IPS DF 4.7 (cell line): ENCODE results near the gene RPS2.
"Not testable (repeated sequence)": the region's sequence is repeated elsewhere in the genome, so short reads cannot be mapped to it uniquely, and the experiment has no call there.

Experiments used
- DNase-seq: peaks from one replicate; pipeline ENCODE4 v3.0.0-alpha.2; 2013; ENCODE audit warnings: low spot score; ENCODE audit errors: extremely low read depth

Gene RPS2

GRCh38 chr16:1920727-1921171 lies 43.9 kb downstream of the RPS2 start:
- no peak for DNase-seq

DNA sequence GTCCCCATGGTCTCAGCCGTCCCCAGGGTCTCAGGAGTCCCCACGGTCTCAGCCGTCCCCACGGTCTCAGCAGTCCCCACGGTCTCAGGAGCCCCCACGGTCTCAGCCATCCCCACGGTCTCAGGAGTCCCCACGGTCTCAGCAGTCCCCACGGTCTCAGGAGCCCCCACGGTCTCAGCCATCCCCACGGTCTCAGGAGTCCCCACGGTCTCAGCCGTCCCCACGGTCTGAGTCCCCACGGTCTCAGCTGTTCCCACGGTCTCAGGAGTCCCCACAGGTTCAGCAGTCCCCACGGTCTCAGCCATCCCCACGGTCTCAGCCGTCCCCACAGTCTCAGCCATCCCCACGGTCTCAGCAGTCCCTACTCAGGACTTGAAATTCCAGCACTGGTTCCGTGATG lies 44.5 kb downstream of the RPS2 start:
- DNase-seq: not testable (repeated sequence)

GRCh38 chr16:1919327-1919998 lies 45.2 kb downstream of the RPS2 start:
- no peak for DNase-seq

DNA sequence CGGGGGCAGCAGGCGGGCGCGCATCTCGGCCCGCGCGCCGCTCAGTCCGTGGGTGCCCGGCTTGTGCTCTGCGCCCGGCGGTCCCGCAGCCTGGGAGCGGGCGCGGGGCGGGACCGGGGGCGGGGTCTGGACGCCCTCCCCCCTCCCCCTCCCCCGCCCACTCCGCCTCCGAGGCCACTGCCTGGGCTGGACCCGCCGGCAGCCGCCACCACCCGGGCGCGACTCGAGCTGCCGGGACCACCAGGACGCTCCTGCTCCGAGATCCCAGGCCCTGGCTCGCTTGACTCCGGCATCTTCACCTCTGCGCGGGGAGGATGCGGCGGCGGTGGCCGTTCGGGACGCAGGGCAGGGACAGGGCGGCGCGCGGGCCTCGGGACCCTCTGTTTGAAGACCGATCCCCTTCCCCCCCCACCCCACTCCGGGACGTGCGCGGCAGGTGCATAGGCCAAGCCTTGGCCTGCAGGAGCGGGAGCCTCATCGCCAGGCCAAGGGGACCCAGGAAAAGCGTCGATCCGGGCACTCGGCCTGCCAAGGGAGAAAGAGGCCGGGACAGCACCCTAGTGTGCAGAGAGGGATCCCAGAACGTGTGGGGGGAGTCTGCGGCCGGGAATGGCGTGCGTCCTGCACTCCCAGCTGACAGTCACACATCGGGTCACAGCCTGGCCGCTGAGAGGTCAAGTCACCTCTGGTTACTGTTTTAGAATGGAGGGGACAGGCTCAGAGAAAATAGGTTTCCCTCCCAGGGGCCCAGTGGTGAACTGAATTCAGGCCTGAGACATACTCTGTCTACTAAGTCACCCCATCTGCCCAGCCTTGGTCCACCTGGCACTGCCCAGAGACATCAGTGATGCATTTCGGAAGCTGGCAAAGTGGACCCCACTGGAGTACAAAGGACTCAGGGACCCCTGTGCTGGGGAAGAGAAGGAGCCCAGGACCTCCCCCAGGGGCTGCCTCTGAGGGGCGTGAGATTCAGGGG lies 46.0 kb downstream of the RPS2 start, which contains the start of gene HS3ST6:
Gene HS3ST6, minus strand, starts transcription at position 65 of the 976 bp plus-strand sequence. CDS start 92 bp downstream, outside the sequence.
- no peak for DNase-seq

GRCh38 chr16:1917665-1918350 lies 46.8 kb downstream of the RPS2 start:
- no peak for DNase-seq

GRCh38 chr16:1917056-1917664 lies 47.5 kb downstream of the RPS2 start:
- DNase-seq: no peak

GRCh38 chr16:1916640-1916990 lies 48.0 kb downstream of the RPS2 start:
- no peak for DNase-seq

DNA sequence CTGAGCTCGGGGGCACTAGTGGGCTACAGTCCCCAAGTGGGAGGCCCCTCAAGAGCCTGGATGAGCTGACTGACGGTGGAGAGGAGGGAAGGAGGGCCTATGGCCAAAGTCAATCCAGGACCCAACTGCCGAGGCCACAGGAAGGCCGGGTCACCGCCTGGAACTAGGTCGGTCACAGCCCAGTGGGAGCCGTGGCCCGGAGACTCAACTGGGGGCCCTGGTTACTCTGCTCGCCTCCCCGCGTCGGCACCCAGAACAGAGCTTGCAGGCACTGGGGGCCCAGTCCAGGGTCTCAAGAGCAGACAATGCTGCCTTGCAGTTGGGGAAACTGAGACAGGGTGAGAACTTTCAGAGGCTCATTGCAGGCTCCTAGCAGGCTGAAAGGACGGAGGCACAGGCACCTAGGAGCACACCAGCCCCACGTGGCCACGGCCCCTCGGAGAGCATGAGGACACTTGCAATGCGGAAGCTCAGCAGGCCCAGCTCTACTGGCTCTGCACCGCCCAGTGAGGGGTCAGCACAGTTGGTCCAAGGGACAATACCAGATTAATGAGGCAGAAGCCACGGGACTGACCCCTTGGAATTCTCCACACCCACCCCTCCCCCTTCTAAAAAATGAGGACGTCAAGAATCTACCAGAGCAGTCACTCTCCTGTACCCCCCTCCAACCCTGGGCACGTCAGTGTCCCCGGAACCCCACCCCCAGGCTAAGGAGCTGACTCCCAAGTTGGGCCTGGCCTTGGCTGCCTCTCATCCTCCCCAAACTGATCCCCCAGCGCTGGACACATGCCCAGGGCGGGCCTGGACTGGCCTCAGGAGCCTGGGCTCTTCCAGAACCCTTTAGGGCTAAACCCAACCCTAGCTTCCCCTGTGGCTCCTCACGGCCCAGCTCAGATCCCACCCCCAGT lies 48.6 kb downstream of the RPS2 start:
- DNase-seq: no peak

- no peak for DNase-seq
These were observed 49.6 kb downstream of the RPS2 start for GRCh38 chr16:1914988-1915387.

DNA sequence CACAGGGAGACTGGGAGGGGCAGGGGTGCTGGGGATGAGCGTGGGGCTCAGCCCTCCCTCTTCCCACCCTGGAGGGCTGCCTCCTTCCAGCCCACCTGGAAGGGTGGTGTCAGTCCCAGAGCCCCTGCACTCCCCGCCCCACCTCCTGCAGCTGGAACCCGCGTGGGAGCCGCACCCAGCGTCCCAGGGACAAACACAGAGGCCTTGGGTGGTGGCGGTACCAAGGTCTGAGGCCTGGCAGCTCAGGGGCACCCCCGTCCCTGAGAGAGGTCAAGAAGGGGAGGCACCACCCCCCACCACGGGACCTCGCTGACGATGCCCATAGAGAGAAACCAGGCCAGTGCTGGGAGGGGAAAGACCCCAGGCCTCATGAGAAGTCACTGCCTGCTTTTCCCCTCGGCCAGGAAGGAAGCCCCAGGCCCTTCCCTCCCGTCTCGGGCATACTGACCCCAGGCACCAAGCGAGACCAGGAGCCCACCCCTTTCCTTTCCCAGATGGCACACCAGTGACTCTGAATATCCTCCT lies 50.5 kb downstream of the RPS2 start:
- no peak for DNase-seq

- DNase-seq: no peak
These were observed 51.1 kb downstream of the RPS2 start for GRCh38 chr16:1913327-1914083.

DNA sequence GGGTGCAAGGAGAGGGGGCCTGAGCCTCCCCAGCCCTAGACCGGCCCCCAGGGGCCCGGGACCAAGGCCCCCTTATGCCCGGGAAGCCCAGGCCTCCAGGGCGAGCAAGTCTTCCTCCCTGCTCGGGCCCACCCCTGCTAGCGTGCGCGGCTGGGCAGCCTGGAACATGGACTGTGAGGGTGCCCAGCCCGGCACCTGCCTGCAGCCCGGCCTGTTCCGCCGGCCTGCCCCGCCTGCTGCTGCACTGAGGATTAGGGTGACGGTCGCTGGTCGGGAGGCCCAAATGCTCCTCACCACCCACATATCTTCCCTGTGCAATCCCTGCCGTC lies 52.4 kb downstream of the RPS2 start:
- no peak for DNase-seq
